PC-9 (cell line): ENCODE measurements around the gene HPD.

Source experiments
- CTCF ChIP-seq: fragments of 200-600 bp; sonication (generic); conservative IDR thresholded peaks from 2 replicates; pipeline ENCODE4 v1.6.1; 2017; ENCODE audit warnings: mixed run types, antibody characterized with exemption, mild to moderate bottlenecking, moderate library complexity
- EZH2 ChIP-seq: fragments of 200-600 bp; sonication (generic); IDR thresholded peaks from 2 replicates; pipeline ENCODE4 v1.8.0; 2017; ENCODE audit warnings: antibody characterized with exemption, low read depth

- no peak for TF ChIP-seq CTCF
- no peak for TF ChIP-seq EZH2
These were observed 34.9 kb downstream of the HPD start for GRCh38 chr12:121823727-121824115.
